ENCODE measurements around the gene DDR1.
"Not testable (repeated sequence)": the region's sequence is repeated elsewhere in the genome, so short reads cannot be mapped to it uniquely, and the experiment has no call there.

The DDR1 gene

DNA sequence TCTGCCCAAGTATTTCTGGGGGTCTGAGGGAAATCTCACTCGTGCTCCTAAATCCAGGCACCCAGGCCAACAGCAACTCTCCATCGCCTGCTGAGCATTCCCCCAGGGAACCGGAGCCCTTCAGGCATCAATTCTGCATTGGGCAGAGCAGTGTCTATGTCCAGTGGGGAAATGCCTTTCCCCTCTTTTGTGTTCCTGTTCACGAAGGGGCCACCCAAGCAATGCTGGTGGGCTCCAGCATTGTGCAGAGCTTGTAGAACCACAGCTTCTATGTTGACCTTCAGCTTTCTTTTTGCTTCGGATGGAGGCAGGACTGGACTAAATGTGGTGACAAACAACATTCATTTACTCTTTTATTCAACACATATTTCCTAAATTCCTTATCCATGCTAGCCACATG lies 27.2 kb upstream of the DDR1 start:
- ChIA-PET CTCF (interaction anchor here (1.1 to 1.3 kb wide), 2 partner anchors 30 to 230 kb away, joined by 3 to 4 read pairs; no protein-coding TSS in a partner anchor), POLR2A (interaction anchor here (0.8 to 2.1 kb wide), 3 partner anchors 14 to 28 kb away, joined by 3 to 12 read pairs (median 3); partner anchors contain the start of gene DDR1)
- DNase-seq (ENCODE audit: extremely low spot score): no peak
- TF ChIP-seq ELF4 (IDR thresholded peaks at IDR 0.05) (no peak), FOXM1 (IDR thresholded peaks at IDR 0.05; ENCODE audit: borderline replicate concordance) (no peak), CTBP1 (IDR thresholded peaks at IDR 0.05; ENCODE audit: borderline replicate concordance) (no peak), SUZ12 (IDR thresholded peaks at IDR 0.05) (no peak), L3MBTL2 (conservative IDR thresholded peaks at IDR 0.05) (no peak), ZNF384 (IDR thresholded peaks at IDR 0.05) (no peak), SP1 (IDR thresholded peaks at IDR 0.05) (no peak), ARNT (IDR thresholded peaks at IDR 0.05) (no peak), FOXK2 (IDR thresholded peaks at IDR 0.05) (no peak), BHLHE40 (IDR thresholded peaks at IDR 0.05; ENCODE audit: borderline replicate concordance) (no peak), FOXA1 (IDR thresholded peaks at IDR 0.05) (no peak), TARDBP (IDR thresholded peaks at IDR 0.05) (no peak), LEF1 (IDR thresholded peaks at IDR 0.05; ENCODE audit: borderline replicate concordance) (no peak), HDGF (IDR thresholded peaks at IDR 0.05; ENCODE audit: borderline replicate concordance) (no peak), NFRKB (IDR thresholded peaks at IDR 0.05) (no peak)
- TF ChIP-seq, protein P1, sequence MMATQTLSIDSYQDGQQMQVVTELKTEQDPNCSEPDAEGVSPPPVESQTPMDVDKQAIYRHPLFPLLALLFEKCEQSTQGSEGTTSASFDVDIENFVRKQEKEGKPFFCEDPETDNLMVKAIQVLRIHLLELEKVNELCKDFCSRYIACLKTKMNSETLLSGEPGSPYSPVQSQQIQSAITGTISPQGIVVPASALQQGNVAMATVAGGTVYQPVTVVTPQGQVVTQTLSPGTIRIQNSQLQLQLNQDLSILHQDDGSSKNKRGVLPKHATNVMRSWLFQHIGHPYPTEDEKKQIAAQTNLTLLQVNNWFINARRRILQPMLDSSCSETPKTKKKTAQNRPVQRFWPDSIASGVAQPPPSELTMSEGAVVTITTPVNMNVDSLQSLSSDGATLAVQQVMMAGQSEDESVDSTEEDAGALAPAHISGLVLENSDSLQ (IDR thresholded peaks at IDR 0.05): no peak

DNA sequence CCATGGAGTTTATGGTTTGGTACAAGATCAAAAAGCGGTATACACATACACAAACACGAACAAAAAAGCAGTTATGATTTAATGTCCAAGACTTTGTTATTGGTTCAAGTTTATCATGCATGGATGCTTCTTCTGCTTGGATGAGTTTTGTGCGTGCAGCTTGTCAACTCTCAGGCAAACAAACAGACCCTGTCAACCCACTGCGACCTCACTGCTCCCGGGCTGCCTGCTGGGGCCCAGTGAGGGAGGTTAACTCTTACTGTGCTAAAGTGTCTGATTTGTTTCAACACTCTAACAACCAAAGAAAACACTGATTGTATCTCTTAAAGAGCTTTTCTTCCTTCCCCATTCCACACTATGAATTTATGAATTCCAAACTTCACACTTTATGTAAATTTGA lies 26.8 kb upstream of the DDR1 start:
- no peak for TF ChIP-seq LEF1 (IDR thresholded peaks at IDR 0.05; ENCODE audit: borderline replicate concordance)
- TF ChIP-seq ZNF384 (IDR thresholded peaks at IDR 0.05): no peak
- no peak for TF ChIP-seq L3MBTL2 (conservative IDR thresholded peaks at IDR 0.05)
- no peak for TF ChIP-seq FOXM1 (IDR thresholded peaks at IDR 0.05; ENCODE audit: borderline replicate concordance)
- 0 out of 2 replicates have a peak, but pooled peaks have one; percentile 25 for TF ChIP-seq ARNT (IDR thresholded peaks at IDR 0.05)
- TF ChIP-seq, protein P1 (IDR thresholded peaks at IDR 0.05): peak; percentile 52
- no peak for TF ChIP-seq FOXK2 (IDR thresholded peaks at IDR 0.05)
- no peak for TF ChIP-seq HDGF (IDR thresholded peaks at IDR 0.05; ENCODE audit: borderline replicate concordance)
- POLR2A ChIA-PET: interaction anchor here (0.8 to 2.1 kb wide), 2 partner anchors 14 to 28 kb away, joined by 3 to 12 read pairs; no protein-coding TSS in a partner anchor
- CTCF ChIA-PET: no interaction called here
- DNase-seq (ENCODE audit: extremely low spot score): peak; percentile 50

DNA sequence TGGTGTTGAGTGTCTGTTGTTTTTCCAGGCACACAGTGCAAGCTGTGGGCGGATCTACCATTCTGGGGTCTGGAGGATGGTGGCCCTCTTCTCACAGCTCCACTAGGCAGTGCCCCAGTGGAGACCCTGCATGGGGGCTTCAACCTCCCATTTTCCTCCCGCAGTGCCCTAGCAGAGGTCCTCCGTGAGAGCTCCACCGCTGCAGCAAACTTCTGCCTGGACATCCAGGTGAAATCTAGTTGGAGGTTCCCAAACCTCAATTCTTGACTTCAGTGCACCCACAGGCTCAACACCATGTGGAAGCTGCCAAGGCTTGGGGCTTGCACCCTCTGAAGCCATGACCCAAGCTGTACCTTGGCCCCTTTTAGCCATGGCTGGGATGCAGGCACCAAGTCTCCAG lies 24.6 kb upstream of the DDR1 start:
- CTCF ChIA-PET: interaction anchor here (0.6 kb wide), 1 partner anchor 246 kb away, joined by 3 read pairs; no protein-coding TSS in a partner anchor
- DNase-seq (ENCODE audit: extremely low spot score); POLR2A ChIA-PET: not testable (repeated sequence)

DNA sequence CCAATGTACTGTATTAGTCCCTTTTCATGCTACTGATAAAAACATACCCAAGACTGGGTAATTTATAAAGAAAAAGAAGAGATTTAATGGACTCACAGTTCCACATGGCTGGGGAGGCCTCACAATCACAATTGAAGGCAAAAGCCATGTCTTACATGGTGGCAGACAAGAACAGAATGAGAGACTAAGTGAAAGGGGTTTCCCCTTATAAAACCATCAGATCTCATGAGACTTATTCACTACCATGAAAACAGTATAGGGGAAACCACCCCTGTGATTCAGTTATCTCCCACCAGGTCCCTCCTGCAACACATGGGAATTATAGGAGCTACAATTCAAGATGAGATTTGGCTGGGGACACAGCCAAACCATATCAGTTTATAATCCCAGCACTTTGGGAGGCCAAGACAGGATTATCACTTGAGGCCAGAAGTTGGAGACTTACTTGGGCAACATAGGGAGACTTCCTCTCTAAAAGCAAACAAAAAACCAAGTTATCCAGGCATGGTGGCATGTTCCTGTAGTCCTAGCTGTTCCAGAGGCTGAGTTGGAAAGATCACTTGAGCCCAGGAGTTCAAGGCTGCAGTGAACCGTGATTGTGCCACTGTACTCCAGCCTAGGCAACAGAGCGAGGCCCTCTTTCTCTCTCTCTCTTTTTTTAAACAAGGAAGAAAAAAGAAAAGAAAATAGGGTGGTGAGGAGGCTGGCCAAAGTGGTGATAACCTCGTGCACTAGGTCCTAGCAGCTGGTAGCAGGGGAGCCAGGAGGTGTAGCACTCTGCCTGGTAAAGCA lies 22.9 kb upstream of the DDR1 start:
- TF ChIP-seq SP1 (IDR thresholded peaks at IDR 0.05): no peak
- TF ChIP-seq SUZ12 (IDR thresholded peaks at IDR 0.05): no peak
- no peak for TF ChIP-seq ARNT (IDR thresholded peaks at IDR 0.05)
- TF ChIP-seq TARDBP (IDR thresholded peaks at IDR 0.05): no peak
- no peak for TF ChIP-seq CTBP1 (IDR thresholded peaks at IDR 0.05; ENCODE audit: borderline replicate concordance)
- no peak for TF ChIP-seq NFRKB (IDR thresholded peaks at IDR 0.05)
- TF ChIP-seq, protein P1 (IDR thresholded peaks at IDR 0.05): no peak
- ChIA-PET CTCF (no interaction called here), POLR2A (no interaction called here)
- no peak for DNase-seq (ENCODE audit: extremely low spot score)

DNA sequence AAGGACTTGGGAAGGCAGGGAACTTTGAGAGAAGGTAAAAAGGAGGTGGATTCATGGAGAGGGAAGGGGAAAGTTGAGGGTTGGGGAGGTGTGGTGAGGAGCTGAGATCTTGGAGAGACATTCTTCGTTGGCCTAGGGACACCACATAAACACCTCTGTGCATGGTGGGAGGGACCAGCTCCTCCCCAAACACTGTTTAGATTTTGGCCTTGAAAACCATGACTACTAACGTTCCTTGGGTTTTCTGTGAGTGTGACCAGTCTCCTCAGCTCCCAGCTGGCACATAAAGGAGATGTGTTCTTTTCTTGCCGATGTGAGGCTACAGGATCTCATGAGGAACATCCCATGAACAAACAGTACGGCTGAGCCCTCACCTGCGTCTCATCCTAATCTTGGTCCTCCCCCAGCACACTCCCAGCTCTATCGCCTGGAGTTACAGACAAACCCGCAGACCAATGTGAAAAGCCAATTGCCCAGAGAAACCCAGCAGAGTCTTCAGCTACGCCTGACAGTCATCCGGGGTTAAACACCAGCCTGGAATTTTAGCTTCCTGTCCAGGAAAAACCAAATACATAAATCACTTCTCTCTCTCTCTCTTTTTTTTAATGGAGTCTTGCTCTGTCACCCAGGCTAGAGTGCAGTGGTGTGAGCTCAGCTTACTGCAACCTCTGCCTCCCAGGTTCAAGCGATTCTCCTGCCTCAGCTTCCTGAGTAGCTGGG lies 22.0 kb upstream of the DDR1 start:
- CTCF ChIA-PET: interaction anchor here (0.6 kb wide), 1 partner anchor 488 kb away, joined by 5 read pairs; no protein-coding TSS in a partner anchor
- POLR2A ChIA-PET: no interaction called here
- no peak for TF ChIP-seq ARNT (IDR thresholded peaks at IDR 0.05)
- no peak for TF ChIP-seq ZNF384 (IDR thresholded peaks at IDR 0.05)
- TF ChIP-seq LEF1 (IDR thresholded peaks at IDR 0.05; ENCODE audit: borderline replicate concordance): no peak
- no peak for TF ChIP-seq FOXK2 (IDR thresholded peaks at IDR 0.05)
- no peak for TF ChIP-seq SUZ12 (IDR thresholded peaks at IDR 0.05)
- TF ChIP-seq HDGF (IDR thresholded peaks at IDR 0.05; ENCODE audit: borderline replicate concordance): no peak
- TF ChIP-seq NFRKB (IDR thresholded peaks at IDR 0.05): no peak
- TF ChIP-seq, protein P1 (IDR thresholded peaks at IDR 0.05): no peak; the same call in 1 of the 2 replicates
- no peak for TF ChIP-seq SP1 (IDR thresholded peaks at IDR 0.05)
- TF ChIP-seq FOXA1 (IDR thresholded peaks at IDR 0.05): no peak
- no peak for TF ChIP-seq CTBP1 (IDR thresholded peaks at IDR 0.05; ENCODE audit: borderline replicate concordance)

More for the DNA sequence above, 22.0 kb upstream of the DDR1 start:
- DNase-seq (ENCODE audit: extremely low spot score): no peak
